Liver (tissue), 3 donors: ENCODE measurements around the gene MRC1.

Source experiments
- CTCF ChIP-seq: fragments of 150-350 bp; IDR thresholded peaks from 2 replicates; pipeline ENCODE4 v1.5.1; 2017; ENCODE audit warnings: improper control_type of control experiment, low read depth, low read length; ENCODE audit not compliant: missing input control
- GABPA ChIP-seq, 2 donors: IDR thresholded peaks in 1 of 2; conservative IDR thresholded peaks in 1 of 2; 2 replicates each; pipeline ENCODE4 v1.6.1; 2016; ENCODE audit warnings: antibody characterized with exemption in 2 of 2, mild to moderate bottlenecking in 1 of 2, moderate library complexity in 1 of 2
- JUND ChIP-seq, 2 donors: IDR thresholded peaks; 2 replicates each; pipeline ENCODE4 v1.6.1; 2016; ENCODE audit warnings: antibody characterized with exemption in 2 of 2
- MAX ChIP-seq: IDR thresholded peaks from 2 replicates; pipeline ENCODE4 v1.6.1; 2016; ENCODE audit warnings: antibody characterized with exemption
- RAD21 ChIP-seq, 2 donors: IDR thresholded peaks; 2 replicates each; pipeline ENCODE4 v1.6.1; 2016; ENCODE audit warnings: antibody characterized with exemption in 2 of 2, mild to moderate bottlenecking in 2 of 2
- REST ChIP-seq: IDR thresholded peaks from 2 replicates; pipeline ENCODE4 v1.6.1; 2016; ENCODE audit warnings: antibody characterized with exemption, mild to moderate bottlenecking
- SP1 ChIP-seq: IDR thresholded peaks from 2 replicates; pipeline ENCODE4 v1.6.1; 2018; ENCODE audit warnings: antibody characterized with exemption, mild to moderate bottlenecking
- TAF1 ChIP-seq: conservative IDR thresholded peaks from 2 replicates; pipeline ENCODE4 v1.6.1; 2016; ENCODE audit warnings: antibody characterized with exemption, mild to moderate bottlenecking
- donor health status: healthy.
- donor health status: healthy.

GRCh38 chr10:17835688-17836087, 26.5 kb downstream of the MRC1 start:
- TF ChIP-seq CTCF, result no peak
- TF ChIP-seq TAF1, result no peak
- no peak for TF ChIP-seq RAD21 (IDR thresholded peaks at IDR 0.05)
- no peak for TF ChIP-seq SP1
- TF ChIP-seq REST, result no peak
- TF ChIP-seq MAX, result no peak
- TF ChIP-seq JUND (IDR thresholded peaks at IDR 0.05), result no peak
- TF ChIP-seq GABPA (IDR thresholded peaks at IDR 0.05 in 1 of 2, conservative IDR thresholded peaks at IDR 0.05 in 1 of 2), result no peak
